Neural cell (in vitro differentiated cells): ENCODE measurements around the gene APOBEC3F. TPM values are rescaled to one million over a fixed set of nuclear protein-coding genes. Genes with fewer than 3 reads are reported as not detected.

ENCODE experiments used
- H2AFZ ChIP-seq: fragments of 200-600, 300-800 bp; sonication (generic), shearing (Covaris generic); 2 replicates; pipeline ENCODE4 v1.6.0; 2014; ENCODE audit warnings: low read depth, mild to moderate bottlenecking, antibody characterized with exemption, low read length, moderate library complexity
- H3F3A ChIP-seq: fragments of 200-600 bp; shearing (Covaris generic); 2 replicates; pipeline ENCODE4 v1.6.1; 2016; ENCODE audit warnings: mild to moderate bottlenecking, moderate library complexity, mixed read lengths, antibody characterized with exemption, low read length; ENCODE audit not compliant: insufficient read depth, poor library complexity, severe bottlenecking
- H3K27ac ChIP-seq: fragments of 200-600, 300-800 bp; sonication (generic), shearing (Covaris generic); 2 replicates; pipeline ENCODE4 v1.5.1; 2014; ENCODE audit warnings: mild to moderate bottlenecking, low read length, moderate library complexity
- H3K27me3 ChIP-seq: fragments of 300-800, 200-600 bp; sonication (generic), shearing (Covaris generic); 2 replicates; pipeline ENCODE4 v1.6.0; 2014; ENCODE audit warnings: mild to moderate bottlenecking, low read depth, low read length, moderate library complexity; ENCODE audit not compliant: insufficient read depth
- H3K36me3 ChIP-seq: fragments of 300-800, 200-600 bp; sonication (generic), shearing (Covaris generic); 2 replicates; pipeline ENCODE4 v1.5.1; 2014; ENCODE audit warnings: mild to moderate bottlenecking, antibody characterized with exemption, low read length, moderate library complexity; ENCODE audit not compliant: insufficient read depth
- H3K4me2 ChIP-seq: fragments of 300-800, 200-600 bp; sonication (generic), shearing (Covaris generic); 2 replicates; pipeline ENCODE4 v1.6.0; 2014; ENCODE audit warnings: mild to moderate bottlenecking, low read length
- H3K4me3 ChIP-seq: fragments of 300-800, 200-600 bp; sonication (generic), shearing (Covaris generic); 2 replicates; pipeline ENCODE4 v1.5.1; 2014; ENCODE audit warnings: mild to moderate bottlenecking, low read length, moderate library complexity
- H3K79me2 ChIP-seq: fragments of 200-600 bp; shearing (Covaris generic); replicated peaks from 2 replicates; pipeline ENCODE4 v1.6.0; 2014; ENCODE audit warnings: mild to moderate bottlenecking, low read length, moderate library complexity; ENCODE audit not compliant: insufficient read depth
- H3K9ac ChIP-seq: fragments of 300-800, 200-600 bp; sonication (generic), shearing (Covaris generic); 2 replicates; pipeline ENCODE4 v1.6.1; 2016; ENCODE audit warnings: mild to moderate bottlenecking, low read length, mixed read lengths
- H3K9me2 ChIP-seq: fragments of 200-600 bp; shearing (Covaris generic); 2 replicates; pipeline ENCODE4 v1.6.1; 2016; ENCODE audit warnings: mild to moderate bottlenecking, low read length, mixed read lengths; ENCODE audit not compliant: insufficient read depth
- H3K9me3 ChIP-seq: fragments of 200-600, 300-800 bp; sonication (generic), shearing (Covaris generic); 2 replicates; pipeline ENCODE4 v1.6.1; 2016; ENCODE audit warnings: mild to moderate bottlenecking, mixed run types, low read length, moderate library complexity, mixed read lengths
- H4K20me1 ChIP-seq: fragments of 200-600 bp; shearing (Covaris generic); 2 replicates; pipeline ENCODE4 v1.6.1; 2016; ENCODE audit warnings: mild to moderate bottlenecking, mixed run types; ENCODE audit not compliant: insufficient read depth
- CTCF ChIP-seq: fragments of 450-650 bp; IDR thresholded peaks from 2 replicates; pipeline ENCODE4 v1.5.1; 2014; ENCODE audit warnings: antibody characterized with exemption, mild to moderate bottlenecking, moderate library complexity; ENCODE audit not compliant: poor library complexity, severe bottlenecking
- EZH2 ChIP-seq: fragments of 200-600, 300-800 bp; shearing (Covaris generic), sonication (generic); IDR thresholded peaks from 2 replicates; pipeline ENCODE4 v1.6.1; 2014; ENCODE audit warnings: antibody characterized with exemption, low read length, borderline replicate concordance, mild to moderate bottlenecking; ENCODE audit not compliant: insufficient read depth, poor library complexity, severe bottlenecking
- POLR2AphosphoS5 ChIP-seq: IDR thresholded peaks from 2 replicates; pipeline ENCODE4 v1.6.1; 2012
- RAD21 ChIP-seq: fragments of 450-650 bp; conservative IDR thresholded peaks from 2 replicates; pipeline ENCODE4 v1.6.1; 2014; ENCODE audit warnings: antibody characterized with exemption, mild to moderate bottlenecking, moderate library complexity
- REST ChIP-seq: IDR thresholded peaks from 2 replicates; pipeline ENCODE4 v1.6.1; 2012; ENCODE audit warnings: borderline replicate concordance
- SMC3 ChIP-seq: fragments of 450-650 bp; conservative IDR thresholded peaks from 2 replicates; pipeline ENCODE4 v1.6.1; 2014; ENCODE audit warnings: antibody characterized with exemption, mild to moderate bottlenecking, moderate library complexity; ENCODE audit not compliant: poor library complexity
- polyA plus RNA-seq: library from polyadenylated mRNA; depleted of rRNA; stranded (reverse); fragments of >200 nt; gene quantifications from 2 replicates; pipeline ENCODE4 v1.2.3, GENCODE V29; 2014

The APOBEC3F gene
- polyA plus RNA-seq, 1 donor from 2014 or later: not detected

GRCh38 chr22:39089928-39090327, 49.3 kb downstream of the APOBEC3F start:
- TF ChIP-seq SMC3 (no peak), CTCF (no peak), EZH2 (no peak), POLR2AphosphoS5 (no peak), RAD21 (no peak), REST (no peak)
- no peaks in the 10 kb centered on the region for H4K20me1 ChIP-seq
- H3K36me3 ChIP-seq: no peaks in the 10 kb centered on the region
- H3K9me3 ChIP-seq: no peaks in the 10 kb centered on the region
- H3K9me2 ChIP-seq: no peaks in the 10 kb centered on the region
- no peak overlapping the region for H2AFZ ChIP-seq
- no peaks in the 10 kb centered on the region for H3K27me3 ChIP-seq
- H3K27ac ChIP-seq: no peak overlapping the region
- H3K9ac ChIP-seq: no peak overlapping the region
- no peak overlapping the region for H3K4me3 ChIP-seq
- no peaks in the 10 kb centered on the region for H3F3A ChIP-seq
- no peaks in the 10 kb centered on the region for H3K79me2 ChIP-seq
- H3K4me2 ChIP-seq: no peak overlapping the region

- H3K4me2 ChIP-seq: no peak overlapping the region
- H3K4me3 ChIP-seq: no peak overlapping the region
- H3K9me2 ChIP-seq: no peaks in the 10 kb centered on the region
- no peaks in the 10 kb centered on the region for H3K79me2 ChIP-seq
- H3K27ac ChIP-seq: no peak overlapping the region
- no peak for TF ChIP-seq RAD21
- H3K36me3 ChIP-seq: no peaks in the 10 kb centered on the region
- no peaks in the 10 kb centered on the region for H4K20me1 ChIP-seq
- no peak overlapping the region for H3K9ac ChIP-seq
- H3F3A ChIP-seq: no peaks in the 10 kb centered on the region
- H3K9me3 ChIP-seq: no peaks in the 10 kb centered on the region
- no peak overlapping the region for H2AFZ ChIP-seq
- H3K27me3 ChIP-seq: no peaks in the 10 kb centered on the region
Measured at GRCh38 chr22:39090426-39091064, 49.9 kb downstream of the APOBEC3F start.
